Tibial nerve (tissue), 4 donors: ENCODE results near the gene HOXB7. TPM values are rescaled to one million over a fixed set of nuclear protein-coding genes. Genes with fewer than 3 reads are reported as not detected.
A peak's percentile ranks its signal among the peaks of the same experiment; 100 is the strongest.

Experiments
- DNase-seq, 2 donors: peaks; one replicate each; pipeline ENCODE4 v3.0.0-alpha.2; 2019; ENCODE audit warnings: low spot score in 2 of 2
- H3K27ac ChIP-seq, 4 donors: fragments of 200-600 bp; sonication (generic) in 3 of 4; one replicate each; pipeline ENCODE4 v1.5.1; 2017 to 2019; ENCODE audit warnings: mild to moderate bottlenecking in 1 of 4
- H3K27me3 ChIP-seq, 2 donors: fragments of 200-600 bp; sonication (generic) in 1 of 2; one replicate each; pipeline versions ENCODE4 v1.5.1 to v1.6.0; 2017 to 2019
- H3K36me3 ChIP-seq, 3 donors: fragments of 200-600 bp; sonication (generic); one replicate each; pipeline ENCODE4 v1.5.1; 2018 to 2019
- H3K4me1 ChIP-seq, 4 donors: fragments of 200-600 bp; sonication (generic) in 3 of 4; one replicate each; pipeline ENCODE4 v1.5.1; 2017 to 2019
- H3K4me3 ChIP-seq, 4 donors: fragments of 200-600 bp; sonication (generic) in 3 of 4; one replicate each; pipeline ENCODE4 v1.5.1; 2017 to 2019; ENCODE audit warnings: mild to moderate bottlenecking in 1 of 4, moderate library complexity in 1 of 4
- H3K9me3 ChIP-seq, 4 donors: fragments of 200-600 bp; sonication (generic) in 3 of 4; one replicate each; pipeline ENCODE4 v1.5.1; 2017 to 2019
- EP300 ChIP-seq, 2 donors: sonication (generic); formaldehyde crosslinking; IDR thresholded peaks; one replicate each; pipeline ENCODE4 v1.6.1; 2017; ENCODE audit warnings: antibody characterized with exemption in 2 of 2, mild to moderate bottlenecking in 1 of 2
- POLR2A ChIP-seq, 2 donors: fragments of 450-650 bp; IDR thresholded peaks; one replicate each; pipeline ENCODE4 v1.6.1; 2017; ENCODE audit warnings: antibody characterized with exemption in 2 of 2, mild to moderate bottlenecking in 2 of 2, moderate library complexity in 2 of 2
- WGBS, 2 donors: methylation state at CpG; one replicate each; pipeline ENCODE4 v1.1.5; 2018; 5-methylcytosine and 5-hydroxymethylcytosine counted together
- total RNA-seq, 4 donors: library from RNA; depleted of rRNA; stranded (reverse); fragments of >200 nt; gene quantifications; one replicate each; pipeline ENCODE4 v1.1.0, GENCODE V29; 2016
- TF ChIP-seq, protein P1 (sequence below), 5 experiments: fragments of 200-600 bp in 3 of 5; fragments of 450-650 bp in 2 of 5; sonication (generic) in 3 of 5; IDR thresholded peaks; one replicate each; pipeline ENCODE4 v1.5.1; 2016 to 2019; ENCODE audit warnings: antibody characterized with exemption in 5 of 5, mild to moderate bottlenecking in 3 of 5, moderate library complexity in 2 of 5

HOXB7 gene
- total RNA-seq, 4 donors from 2014 or later: 1.8 to 4.0 (median 2.3) TPM

DNA sequence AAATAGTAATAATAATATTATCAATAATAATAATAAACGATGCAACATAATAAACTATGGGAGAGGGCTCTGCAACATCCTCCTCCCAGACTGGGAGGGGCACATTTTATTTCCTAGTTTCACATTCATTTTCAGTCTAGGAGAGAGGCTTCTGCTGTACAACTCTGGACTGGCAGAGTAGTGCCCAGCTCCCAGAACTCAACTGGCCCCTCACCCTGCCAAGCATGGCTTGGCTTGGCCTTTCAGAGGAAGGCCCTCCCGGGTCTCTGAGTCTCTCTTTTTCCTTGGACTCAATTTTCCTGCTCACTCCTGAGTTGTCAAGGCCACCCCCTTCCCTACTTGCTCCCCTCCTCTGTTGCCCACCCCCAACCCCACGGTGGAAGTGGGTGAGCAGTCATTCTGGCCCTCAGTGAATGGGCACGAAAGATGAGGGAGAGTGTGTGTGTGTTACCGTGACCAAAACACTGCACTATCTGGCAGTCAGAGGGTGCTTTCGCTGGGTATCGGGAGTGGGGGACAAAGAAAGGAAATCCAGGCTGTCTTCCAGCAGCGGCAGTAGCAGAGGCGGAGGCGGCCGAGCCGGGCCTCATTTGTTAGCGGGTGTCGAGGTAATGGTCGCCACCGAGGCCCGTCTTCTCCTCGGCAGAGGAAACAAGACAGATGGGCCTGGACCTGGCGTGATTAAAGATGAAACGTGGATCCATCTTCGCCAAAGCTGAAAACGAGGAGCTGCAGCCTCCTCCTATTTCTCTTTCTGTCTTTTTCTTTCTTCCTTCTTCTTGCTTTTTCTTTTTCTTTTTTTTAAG, 34.9 kb downstream of the HOXB7 start:
- TF ChIP-seq, protein P1, sequence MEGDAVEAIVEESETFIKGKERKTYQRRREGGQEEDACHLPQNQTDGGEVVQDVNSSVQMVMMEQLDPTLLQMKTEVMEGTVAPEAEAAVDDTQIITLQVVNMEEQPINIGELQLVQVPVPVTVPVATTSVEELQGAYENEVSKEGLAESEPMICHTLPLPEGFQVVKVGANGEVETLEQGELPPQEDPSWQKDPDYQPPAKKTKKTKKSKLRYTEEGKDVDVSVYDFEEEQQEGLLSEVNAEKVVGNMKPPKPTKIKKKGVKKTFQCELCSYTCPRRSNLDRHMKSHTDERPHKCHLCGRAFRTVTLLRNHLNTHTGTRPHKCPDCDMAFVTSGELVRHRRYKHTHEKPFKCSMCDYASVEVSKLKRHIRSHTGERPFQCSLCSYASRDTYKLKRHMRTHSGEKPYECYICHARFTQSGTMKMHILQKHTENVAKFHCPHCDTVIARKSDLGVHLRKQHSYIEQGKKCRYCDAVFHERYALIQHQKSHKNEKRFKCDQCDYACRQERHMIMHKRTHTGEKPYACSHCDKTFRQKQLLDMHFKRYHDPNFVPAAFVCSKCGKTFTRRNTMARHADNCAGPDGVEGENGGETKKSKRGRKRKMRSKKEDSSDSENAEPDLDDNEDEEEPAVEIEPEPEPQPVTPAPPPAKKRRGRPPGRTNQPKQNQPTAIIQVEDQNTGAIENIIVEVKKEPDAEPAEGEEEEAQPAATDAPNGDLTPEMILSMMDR (IDR thresholded peaks at IDR 0.05): no peak
- peak in 1 of 2 donors; percentile 30 for TF ChIP-seq EP300 (IDR thresholded peaks at IDR 0.05)
- no peak for TF ChIP-seq POLR2A (IDR thresholded peaks at IDR 0.05)
- Histone ChIP-seq H3K36me3 (no peaks in the 10 kb centered on the region), H3K4me1 (peaks cover 0 to 67% (median 13%) of the 10 kb centered on the region in 4 donors), H3K9me3 (no peaks in the 10 kb centered on the region), H3K4me3 (peak overlapping the region in 3 of 4 donors; percentile 34 to 58 (median 53)), H3K27me3 (peaks cover 0 to 87% of the 10 kb centered on the region in 2 donors), H3K27ac (peak overlapping the region; percentile 43 to 85 (median 81))
- DNase-seq: no peak
- 9 to 19% methylated on average over 22 of the region's 22 CpGs for WGBS, 2 donors

DNA sequence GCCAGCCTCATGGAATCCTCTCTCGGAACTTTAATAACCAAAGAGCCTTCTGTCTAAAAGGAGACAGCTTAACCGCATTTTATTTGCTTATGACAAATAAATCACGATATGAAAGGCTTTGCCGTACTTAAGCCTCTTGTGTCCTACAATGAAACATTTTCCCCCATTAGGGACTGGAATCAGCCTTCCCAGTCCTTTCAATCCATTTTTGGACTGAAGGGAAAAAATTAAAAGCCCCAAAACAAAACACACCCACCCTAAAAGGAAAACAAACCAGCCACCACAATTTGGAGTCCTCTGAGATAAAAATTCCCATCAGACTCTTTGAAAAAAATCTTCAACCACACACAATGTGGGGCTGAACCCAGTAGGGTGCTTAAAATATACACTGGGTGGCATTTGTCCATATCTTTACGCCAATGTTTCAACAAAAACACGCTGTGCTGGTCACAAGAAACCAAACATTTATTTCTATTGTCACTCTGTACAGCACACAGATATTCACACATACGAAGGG, 35.7 kb downstream of the HOXB7 start:
- DNase-seq: no peak
- TF ChIP-seq POLR2A (IDR thresholded peaks at IDR 0.05) (no peak), EP300 (IDR thresholded peaks at IDR 0.05) (no peak)
- TF ChIP-seq, protein P1 (IDR thresholded peaks at IDR 0.05): no peak
- WGBS, 2 donors: 29% methylated on average over 7 of the region's 7 CpGs
- H3K9me3 ChIP-seq: no peaks in the 10 kb centered on the region
- H3K36me3 ChIP-seq: no peaks in the 10 kb centered on the region
- H3K27ac ChIP-seq: peak overlapping the region; percentile 43 to 85 (median 81)
- peak overlapping the region in 1 of 4 donors; percentile 1 for H3K4me3 ChIP-seq
- peaks cover 0 to 75% (median 13%) of the 10 kb centered on the region in 4 donors for H3K4me1 ChIP-seq
- H3K27me3 ChIP-seq: peaks cover 0 to 87% of the 10 kb centered on the region in 2 donors

DNA sequence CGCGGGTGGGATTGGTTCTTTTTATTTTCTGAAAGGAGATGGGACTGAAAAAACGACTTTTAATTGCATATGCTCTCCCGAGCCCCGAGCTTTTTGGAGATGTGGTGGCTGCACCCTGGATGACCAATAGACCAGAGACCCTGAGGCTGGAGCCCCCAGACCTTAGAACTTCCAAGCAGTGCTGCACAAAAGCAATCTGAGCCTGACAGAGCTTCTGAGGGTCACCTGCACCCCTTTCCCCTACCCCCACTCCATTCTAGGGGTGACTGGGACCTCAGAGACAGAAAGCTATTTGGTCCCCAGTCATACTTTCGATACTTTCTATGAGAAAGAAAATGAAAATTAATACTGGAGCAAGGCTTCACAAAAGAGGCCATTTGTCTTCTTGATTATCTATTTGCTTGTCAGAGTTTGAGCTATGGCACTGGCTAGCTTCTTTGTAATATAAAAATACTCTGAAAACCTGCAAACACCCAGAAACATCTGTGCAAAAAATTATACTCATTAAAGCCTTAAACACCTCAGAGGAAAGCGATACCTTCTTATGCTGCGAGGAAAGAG, 36.2 kb downstream of the HOXB7 start:
- DNase-seq: no peak
- Histone ChIP-seq H3K27ac (peak overlapping the region; percentile 43 to 85 (median 81)), H3K36me3 (no peaks in the 10 kb centered on the region), H3K4me3 (peak overlapping the region in 1 of 4 donors; percentile 9), H3K9me3 (no peaks in the 10 kb centered on the region), H3K4me1 (peaks cover 0 to 80% (median 13%) of the 10 kb centered on the region in 4 donors), H3K27me3 (peaks cover 0 to 87% of the 10 kb centered on the region in 2 donors)
- 49 to 53% methylated on average over 8 of the region's 8 CpGs for WGBS, 2 donors
- TF ChIP-seq, protein P1 (IDR thresholded peaks at IDR 0.05): no peak
- TF ChIP-seq POLR2A (IDR thresholded peaks at IDR 0.05) (no peak), EP300 (IDR thresholded peaks at IDR 0.05) (no peak)

DNA sequence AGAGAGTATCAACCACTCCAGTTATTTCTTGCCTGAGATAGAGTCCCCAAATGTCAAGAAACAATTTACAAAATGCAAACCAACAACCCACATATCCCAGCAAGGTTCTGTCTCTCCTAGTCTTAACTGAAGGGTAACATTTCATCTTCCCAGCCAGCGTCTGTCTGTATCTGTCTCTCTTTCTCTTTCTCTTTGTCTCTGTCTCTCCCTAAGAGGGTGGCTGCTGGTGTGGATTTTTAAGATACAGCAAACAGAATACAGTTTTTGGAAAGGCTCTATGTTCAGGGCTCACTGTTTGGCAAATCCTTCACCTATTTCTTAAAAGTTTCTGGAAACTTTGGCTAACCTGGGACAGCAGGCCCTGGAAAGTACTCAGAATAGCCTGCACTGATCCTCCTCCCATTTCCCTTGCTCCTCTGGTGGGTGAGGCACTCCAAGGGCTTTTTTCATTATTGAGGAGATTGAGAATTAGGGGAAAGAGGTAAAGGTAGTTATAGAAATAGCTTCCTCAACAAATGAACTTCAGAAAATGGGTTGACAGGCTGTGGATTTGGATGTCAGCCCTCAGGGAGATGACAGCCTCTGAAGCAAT, 38.9 kb downstream of the HOXB7 start:
- no peak for DNase-seq
- TF ChIP-seq POLR2A (IDR thresholded peaks at IDR 0.05): no peak
- TF ChIP-seq EP300 (IDR thresholded peaks at IDR 0.05): no peak
- TF ChIP-seq, protein P1 (IDR thresholded peaks at IDR 0.05): no peak
- Histone ChIP-seq H3K4me3 (no peak overlapping the region), H3K36me3 (no peaks in the 10 kb centered on the region), H3K9me3 (no peaks in the 10 kb centered on the region), H3K27ac (peak overlapping the region; percentile 19 to 85 (median 82)), H3K4me1 (peaks cover 0 to 75% (median 11%) of the 10 kb centered on the region in 4 donors), H3K27me3 (peaks cover 0 to 89% of the 10 kb centered on the region in 2 donors)
- 62 to 70% methylated on average over 1 of the region's 1 CpG for WGBS, 2 donors
